Psoas muscle (tissue), 8 donors: Measurements from ENCODE around the gene TEX38. TPM values are rescaled to one million over a fixed set of nuclear protein-coding genes. Genes with fewer than 3 reads are reported as not detected.
A peak's percentile ranks its signal among the peaks of the same experiment; 100 is the strongest.

Source experiments
- ATAC-seq, 4 donors: fragments of 200-7000 bp; cut with Tn5 transposase; one replicate each; pipeline ENCODE4 v1.9.1; 2020; ENCODE audit warnings: moderate library complexity in 3 of 4, mild to moderate bottlenecking in 2 of 4
- DNase-seq, 2 donors: peaks; one replicate each; pipeline ENCODE4 v3.0.0-alpha.2; 2020
- H3K27ac ChIP-seq: fragments of 200-600 bp; one replicate; pipeline ENCODE4 v1.8.0; 2022
- H3K27me3 ChIP-seq, 3 donors: fragments of 200-600 bp in 1 of 3; one replicate each; pipeline versions ENCODE4 v1.6.1 to v1.8.0; 2013 to 2022; ENCODE audit warnings: low read length in 2 of 3, mild to moderate bottlenecking in 2 of 3, moderate library complexity in 1 of 3; ENCODE audit not compliant: insufficient read depth in 3 of 3
- H3K36me3 ChIP-seq, 2 donors: fragments of 200-600 bp in 1 of 2; one replicate each; pipeline versions ENCODE4 v1.6.1 to v1.8.0; 2013 to 2022; ENCODE audit warnings: low read depth in 1 of 2, mild to moderate bottlenecking in 1 of 2, moderate library complexity in 1 of 2; ENCODE audit not compliant: insufficient read depth in 1 of 2
- H3K4me1 ChIP-seq: fragments of 200-600 bp; one replicate; pipeline ENCODE4 v1.8.0; 2022
- H3K4me3 ChIP-seq: fragments of 200-600 bp; one replicate; pipeline ENCODE4 v1.8.0; 2022; ENCODE audit warnings: mild to moderate bottlenecking
- H3K9me3 ChIP-seq: fragments of 200-600 bp; one replicate; pipeline ENCODE4 v1.8.0; 2022
- CTCF ChIP-seq: fragments of 200-600 bp; IDR thresholded peaks from one replicate; pipeline ENCODE4 v1.8.0; 2022; ENCODE audit warnings: antibody characterized with exemption
- WGBS, 3 donors: extraction: QIAGEN DNeasy Blood & Tissue Kit; methylation state at CpG; one replicate each; pipeline versions ENCODE4 v1.1.6 to v1.1.7; 2013; 5-methylcytosine and 5-hydroxymethylcytosine counted together
- intact Hi-C, 2 donors: fragments of 100-400 bp; cut with DNase I; formaldehyde crosslinking; loops; one replicate each; pipeline versions ENCODE4 v1.11.0 to v1.14.2; 2022
- polyA plus RNA-seq, 3 donors: library from polyadenylated mRNA; stranded (reverse); fragments of 200-250 nt; gene quantifications; one replicate each; pipeline ENCODE4 v1.2.3, GENCODE V29; 2013
- total RNA-seq, 4 donors: library from RNA; stranded (reverse); fragmentation: NEBNext Ultra II Directional in 2 of 4; extraction: Animal tissue kit (Norgen Biotek cat#: 25700) in 2 of 4; gene quantifications; one replicate each; pipeline versions ENCODE4 v1.2.1 to v1.2.4, GENCODE V29; 2021 to 2023
- donor health status: healthy with polysubstance abuse.
- donor health status: DM: no; HTN: no; CAD: no; lungs with moderate emphysema.
- donor health status: Bipolar disorder and iron deficiency.
- donor health status: healthy.
- donor health status: DM: yes; HTN: yes; CAD: no.
- donor health status: DM: no; HTN: no; CAD: no.
- donor health status: DM: no; HTN: no; CAD: no.
- donor health status: DM: yes; HTN: yes; CAD: no.

TEX38 gene
- total and polyA plus RNA-seq, 7 donors = 0.08 TPM; not detected in 6

GRCh38 chr1:46667782-46668760, 3.6 kb upstream of the TEX38 start, which contains the start of gene ATPAF1:
Gene ATPAF1, minus strand, starts transcription at chr1:46668364. Its CDS starts 42 bp downstream, at chr1:46668322.
- peak; percentile 79 to 90 for DNase-seq
- H3K27ac ChIP-seq = peak within 1 kb of the TSS; percentile 79
- peaks cover 6 to 37% of the 10 kb centered on the region in 2 donors for H3K36me3 ChIP-seq
- peak; percentile 91 to 94 (median 93) for ATAC-seq
- H3K4me3 ChIP-seq = peak within 1 kb of the TSS; percentile 96
- no peaks in the 10 kb centered on the region for H3K9me3 ChIP-seq
- intact Hi-C loops = loop anchor here (5.0 kb wide), 4 partner anchors 46 to 54 kb away; partner anchors contain the start of genes EFCAB14 (in 1 of the 2) and MOB3C (in 1 of the 2)
- WGBS, 3 donors = 0 to 1% (median 0%) methylated on average over 60 to 91 of the region's 96 CpGs
- TF ChIP-seq CTCF = no peak
- H3K27me3 ChIP-seq = no peaks in the 10 kb centered on the region
- H3K4me1 ChIP-seq = peaks cover 17% of the 10 kb centered on the region

- Histone ChIP-seq H3K36me3 (peaks cover 0 to 30% of the 10 kb centered on the region in 2 donors), H3K4me1 (peaks cover 17% of the 10 kb centered on the region), H3K27ac (no peak overlapping the region), H3K9me3 (no peaks in the 10 kb centered on the region), H3K27me3 (no peaks in the 10 kb centered on the region), H3K4me3 (no peak overlapping the region)
- ATAC-seq (no peak), DNase-seq (no peak)
- WGBS, 3 donors = 77 to 94% (median 80%) methylated on average over 1 of the region's 1 CpG
- no peak for TF ChIP-seq CTCF
- intact Hi-C loops = no loop called here
Measured at GRCh38 chr1:46670134-46670533, 1.5 kb upstream of the TEX38 start.

- TF ChIP-seq CTCF = no peak
- H3K9me3 ChIP-seq = no peaks in the 10 kb centered on the region
- H3K4me3 ChIP-seq = no peak overlapping the region
- H3K27ac ChIP-seq = no peak overlapping the region
- DNase-seq (no peak), ATAC-seq (no peak)
- H3K27me3 ChIP-seq = no peaks in the 10 kb centered on the region
- intact Hi-C loops = no loop called here
- H3K4me1 ChIP-seq = no peaks in the 10 kb centered on the region
- 68 to 73% (median 69%) methylated on average over 8 of the region's 8 CpGs for WGBS, 3 donors
- peaks cover 0 to 38% of the 10 kb centered on the region in 2 donors for H3K36me3 ChIP-seq
Measured at GRCh38 chr1:46672696-46673095, 1.0 kb downstream of the TEX38 start.

- no peak for DNase-seq
- no peak for TF ChIP-seq CTCF
- intact Hi-C loops = no loop called here
- 62 to 77% (median 69%) methylated on average over 4 of the region's 4 CpGs for WGBS, 3 donors
- no peak overlapping the region for H3K27ac ChIP-seq
- peak in 2 of 4 donors; percentile 40 to 42 for ATAC-seq
- H3K36me3 ChIP-seq = peaks cover 0 to 49% of the 10 kb centered on the region in 2 donors
- H3K4me1 ChIP-seq = no peaks in the 10 kb centered on the region
- H3K9me3 ChIP-seq = no peaks in the 10 kb centered on the region
- no peaks in the 10 kb centered on the region for H3K27me3 ChIP-seq
- H3K4me3 ChIP-seq = no peak overlapping the region
Measured at GRCh38 chr1:46673749-46674182, 2.1 kb downstream of the TEX38 start.
